ENCODE data around the gene IL1A. TPM values are rescaled to one million over a fixed set of nuclear protein-coding genes. Genes with fewer than 3 reads are reported as not detected.

The IL1A gene
- total RNA-seq, 1 donor from 2014 or later: 82.7 TPM

DNA sequence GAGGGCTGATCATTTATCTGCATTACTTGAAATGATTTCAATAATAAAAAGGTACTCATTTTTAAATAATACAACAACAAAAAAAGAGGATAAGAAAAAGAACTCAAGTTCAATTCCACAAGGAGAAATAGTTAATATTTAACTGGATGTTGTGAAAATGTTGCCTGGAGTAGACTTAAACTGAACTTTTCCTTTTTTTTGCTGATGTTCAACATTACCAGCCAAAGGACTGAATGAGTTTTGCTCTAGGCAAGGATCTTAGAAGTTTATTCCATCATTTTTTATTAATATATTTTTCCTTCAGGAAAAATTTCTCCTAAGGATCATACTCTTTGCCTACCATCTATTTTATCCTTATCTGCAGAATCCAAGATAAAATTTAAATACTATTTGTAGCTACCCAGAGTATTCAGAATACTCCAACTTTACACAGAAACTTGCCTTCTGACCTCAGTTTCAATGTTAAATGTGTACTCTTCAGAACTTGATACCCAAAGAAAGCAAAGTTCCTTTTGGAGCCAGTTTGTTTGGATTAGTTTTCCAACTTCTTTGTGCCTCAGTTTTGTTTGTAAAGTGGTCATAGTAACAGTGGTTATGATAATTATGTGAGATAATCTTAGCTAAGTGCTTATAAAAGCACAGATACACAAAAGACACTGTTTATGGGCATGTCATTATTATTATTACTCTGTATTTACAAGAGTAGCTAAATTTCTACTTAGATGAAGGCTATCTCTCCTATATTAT is 32.7 kb downstream of the IL1A start:
- H3K4me3 ChIP-seq (ENCODE audit: low read depth, low read length): no peak overlapping the region
- H3K27me3 ChIP-seq (ENCODE audit: control insufficient read depth, insufficient read depth, low read length): no peaks in the 10 kb centered on the region
- TF ChIP-seq, protein P1, sequence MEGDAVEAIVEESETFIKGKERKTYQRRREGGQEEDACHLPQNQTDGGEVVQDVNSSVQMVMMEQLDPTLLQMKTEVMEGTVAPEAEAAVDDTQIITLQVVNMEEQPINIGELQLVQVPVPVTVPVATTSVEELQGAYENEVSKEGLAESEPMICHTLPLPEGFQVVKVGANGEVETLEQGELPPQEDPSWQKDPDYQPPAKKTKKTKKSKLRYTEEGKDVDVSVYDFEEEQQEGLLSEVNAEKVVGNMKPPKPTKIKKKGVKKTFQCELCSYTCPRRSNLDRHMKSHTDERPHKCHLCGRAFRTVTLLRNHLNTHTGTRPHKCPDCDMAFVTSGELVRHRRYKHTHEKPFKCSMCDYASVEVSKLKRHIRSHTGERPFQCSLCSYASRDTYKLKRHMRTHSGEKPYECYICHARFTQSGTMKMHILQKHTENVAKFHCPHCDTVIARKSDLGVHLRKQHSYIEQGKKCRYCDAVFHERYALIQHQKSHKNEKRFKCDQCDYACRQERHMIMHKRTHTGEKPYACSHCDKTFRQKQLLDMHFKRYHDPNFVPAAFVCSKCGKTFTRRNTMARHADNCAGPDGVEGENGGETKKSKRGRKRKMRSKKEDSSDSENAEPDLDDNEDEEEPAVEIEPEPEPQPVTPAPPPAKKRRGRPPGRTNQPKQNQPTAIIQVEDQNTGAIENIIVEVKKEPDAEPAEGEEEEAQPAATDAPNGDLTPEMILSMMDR (IDR thresholded peaks at IDR 0.05; ENCODE audit: insufficient read depth, low read length, severe bottlenecking): no peak
- H3K36me3 ChIP-seq (ENCODE audit: control insufficient read depth, insufficient read depth, low read length): no peaks in the 10 kb centered on the region
- DNase-seq (ENCODE audit: low read depth) (no peak), FAIRE-seq (no peak)

DNA sequence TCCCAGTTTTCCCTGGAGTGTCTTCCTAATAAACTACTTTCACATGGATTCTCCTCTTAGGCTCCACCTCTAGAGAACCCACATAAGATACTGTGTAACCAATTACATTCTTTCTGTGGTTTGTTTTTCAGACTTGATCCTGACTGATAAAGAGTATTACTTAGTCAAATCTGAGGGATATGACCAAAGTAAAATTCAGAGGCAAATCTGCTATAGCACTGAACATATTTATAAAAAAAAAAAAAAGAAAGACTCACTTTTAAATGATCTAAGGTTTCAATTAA is 33.8 kb downstream of the IL1A start:
- H3K27me3 ChIP-seq (ENCODE audit: control insufficient read depth, insufficient read depth, low read length): no peaks in the 10 kb centered on the region
- no peak for FAIRE-seq
- DNase-seq (ENCODE audit: low read depth): no peak
- H3K4me3 ChIP-seq (ENCODE audit: low read depth, low read length): no peak overlapping the region
- H3K36me3 ChIP-seq (ENCODE audit: control insufficient read depth, insufficient read depth, low read length): no peaks in the 10 kb centered on the region
- TF ChIP-seq, protein P1 (IDR thresholded peaks at IDR 0.05; ENCODE audit: insufficient read depth, low read length, severe bottlenecking): no peak

DNA sequence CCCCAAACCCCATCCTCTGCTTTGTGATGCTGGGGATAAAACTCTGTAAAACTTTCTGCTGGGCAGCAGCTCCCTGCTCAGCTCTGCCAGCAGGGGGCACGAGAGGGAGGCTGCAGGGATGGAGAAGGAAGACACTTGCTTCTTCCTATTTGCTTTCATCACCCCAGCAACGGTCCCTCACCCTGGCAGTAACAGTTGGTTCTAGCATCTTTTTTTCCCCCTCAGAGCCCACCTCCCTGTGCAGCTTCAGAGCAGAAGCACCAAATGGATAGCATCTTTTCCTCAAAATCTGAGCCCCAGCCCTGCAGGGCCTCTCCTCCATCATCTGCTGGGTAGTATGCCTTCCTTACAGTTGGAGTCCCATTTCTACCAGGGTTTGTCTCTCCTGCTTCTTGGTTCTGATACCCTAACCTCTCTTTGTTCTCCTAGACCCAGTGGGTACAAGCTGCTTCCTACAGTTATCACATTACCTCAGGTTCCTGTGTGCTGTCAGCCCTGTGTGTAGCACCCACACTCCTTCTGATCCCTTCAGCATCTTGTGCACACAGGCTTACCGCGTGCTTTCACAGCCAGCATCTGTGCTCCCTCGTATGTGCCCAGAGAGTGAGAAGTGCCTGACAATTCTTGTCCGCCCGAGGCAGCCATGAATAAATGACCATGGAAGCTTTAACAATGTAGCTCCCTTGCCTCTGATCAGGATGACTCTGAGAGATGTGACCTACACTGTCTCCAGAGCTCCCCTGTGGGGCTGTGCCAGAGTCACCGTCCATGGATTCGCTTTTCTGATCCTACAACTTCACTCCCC is 34.3 kb downstream of the IL1A start:
- Histone ChIP-seq H3K4me3 (ENCODE audit: low read depth, low read length) (no peak overlapping the region), H3K27me3 (ENCODE audit: control insufficient read depth, insufficient read depth, low read length) (no peaks in the 10 kb centered on the region), H3K36me3 (ENCODE audit: control insufficient read depth, insufficient read depth, low read length) (no peaks in the 10 kb centered on the region)
- FAIRE-seq (peak; percentile 73), DNase-seq (ENCODE audit: low read depth) (peak; percentile 59)
- TF ChIP-seq, protein P1 (IDR thresholded peaks at IDR 0.05; ENCODE audit: insufficient read depth, low read length, severe bottlenecking): peak; percentile 97

DNA sequence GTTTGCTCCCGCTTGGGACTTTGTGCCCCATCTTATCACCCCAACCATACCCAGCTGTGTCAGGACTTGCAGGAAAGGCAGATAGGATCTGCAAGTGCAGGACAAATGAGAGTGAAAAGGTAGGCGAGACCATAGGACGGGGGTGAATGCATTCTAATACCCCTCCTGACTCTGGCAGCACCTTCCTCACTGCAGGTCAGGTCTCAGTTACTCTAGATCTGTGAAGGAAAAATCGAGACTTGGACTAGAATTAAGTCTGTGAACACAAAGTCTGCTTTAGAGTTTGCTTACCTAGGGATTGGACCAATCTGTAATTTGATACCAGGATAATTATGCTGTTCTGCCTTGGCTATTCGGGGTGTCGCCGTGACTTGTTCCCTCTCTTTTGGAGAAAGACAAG is 43.8 kb downstream of the IL1A start:
- DNase-seq (ENCODE audit: low read depth): peak; percentile 26
- peaks cover 1% of the 10 kb centered on the region for H3K36me3 ChIP-seq (ENCODE audit: control insufficient read depth, insufficient read depth, low read length)
- TF ChIP-seq, protein P1 (IDR thresholded peaks at IDR 0.05; ENCODE audit: insufficient read depth, low read length, severe bottlenecking): no peak
- no peaks in the 10 kb centered on the region for H3K27me3 ChIP-seq (ENCODE audit: control insufficient read depth, insufficient read depth, low read length)
- FAIRE-seq: no peak
- H3K4me3 ChIP-seq (ENCODE audit: low read depth, low read length): no peak overlapping the region

DNA sequence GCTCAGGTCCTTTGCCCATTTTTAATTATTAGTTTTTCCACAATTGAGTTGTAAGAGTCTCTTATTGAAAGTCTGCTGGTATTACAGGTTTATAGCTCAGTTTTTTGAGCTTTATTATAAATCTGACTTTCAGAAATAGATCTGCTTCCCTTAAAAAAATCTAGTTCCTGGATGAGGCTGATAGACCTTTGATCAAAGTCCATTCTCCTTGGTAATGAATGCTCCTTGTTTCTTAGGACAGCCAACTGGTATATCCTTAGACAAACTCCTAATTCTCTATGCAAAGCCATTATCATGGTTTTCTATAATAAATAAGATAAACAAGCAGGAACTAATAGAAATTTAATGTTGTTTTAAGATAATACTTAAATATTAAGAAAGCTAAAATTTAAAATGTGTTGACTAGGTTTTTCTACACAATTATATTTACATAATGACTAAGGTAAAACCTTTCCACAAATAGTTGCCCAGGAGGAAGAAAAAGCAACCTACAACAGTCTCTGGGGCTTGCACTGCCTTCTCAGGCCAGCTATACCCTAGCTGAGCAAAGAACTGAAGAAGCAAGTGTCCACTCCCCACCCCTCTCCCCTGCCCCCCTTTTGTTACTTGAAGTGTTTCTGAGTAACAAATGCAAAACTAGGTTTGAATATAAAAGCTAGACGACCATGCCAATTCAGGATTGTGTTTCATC is 46.6 kb downstream of the IL1A start:
- TF ChIP-seq, protein P1 (IDR thresholded peaks at IDR 0.05; ENCODE audit: insufficient read depth, low read length, severe bottlenecking): no peak
- no peaks in the 10 kb centered on the region for H3K27me3 ChIP-seq (ENCODE audit: control insufficient read depth, insufficient read depth, low read length)
- no peak overlapping the region for H3K4me3 ChIP-seq (ENCODE audit: low read depth, low read length)
- no peaks in the 10 kb centered on the region for H3K36me3 ChIP-seq (ENCODE audit: control insufficient read depth, insufficient read depth, low read length)
- DNase-seq (ENCODE audit: low read depth) (peak; percentile 29), FAIRE-seq (no peak)

All from bronchial epithelial cell (primary cell).